Dedifferentiated amniotic fluid mesenchymal stem cell (primary cell): ENCODE data around the gene PTX4.

Source experiments
- DNase-seq: peaks from one replicate; pipeline ENCODE4 v3.0.0-alpha.2; 2016; ENCODE audit errors: extremely low spot score

Gene PTX4

DNA sequence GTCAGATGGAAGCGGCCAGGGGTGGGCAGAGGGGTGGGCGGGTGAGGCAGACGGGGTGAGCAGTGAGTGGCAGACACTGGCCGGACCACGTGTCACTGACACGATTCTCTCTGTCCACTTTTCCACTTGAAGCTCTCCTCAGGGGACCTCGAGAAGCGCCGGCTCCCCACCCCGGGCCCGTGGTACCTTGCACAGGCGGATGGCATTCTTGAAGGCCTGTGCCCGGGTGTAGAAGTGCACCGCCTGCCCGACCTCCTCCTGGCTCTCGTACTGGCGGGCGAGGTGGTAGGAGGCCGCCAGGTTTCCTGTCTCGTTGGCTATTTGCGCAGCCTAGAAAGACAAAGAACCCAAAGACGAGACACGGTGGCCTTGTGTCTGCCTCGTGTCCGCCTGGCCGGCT, 35.6 kb upstream of the PTX4 start:
- DNase-seq: no peak

DNA sequence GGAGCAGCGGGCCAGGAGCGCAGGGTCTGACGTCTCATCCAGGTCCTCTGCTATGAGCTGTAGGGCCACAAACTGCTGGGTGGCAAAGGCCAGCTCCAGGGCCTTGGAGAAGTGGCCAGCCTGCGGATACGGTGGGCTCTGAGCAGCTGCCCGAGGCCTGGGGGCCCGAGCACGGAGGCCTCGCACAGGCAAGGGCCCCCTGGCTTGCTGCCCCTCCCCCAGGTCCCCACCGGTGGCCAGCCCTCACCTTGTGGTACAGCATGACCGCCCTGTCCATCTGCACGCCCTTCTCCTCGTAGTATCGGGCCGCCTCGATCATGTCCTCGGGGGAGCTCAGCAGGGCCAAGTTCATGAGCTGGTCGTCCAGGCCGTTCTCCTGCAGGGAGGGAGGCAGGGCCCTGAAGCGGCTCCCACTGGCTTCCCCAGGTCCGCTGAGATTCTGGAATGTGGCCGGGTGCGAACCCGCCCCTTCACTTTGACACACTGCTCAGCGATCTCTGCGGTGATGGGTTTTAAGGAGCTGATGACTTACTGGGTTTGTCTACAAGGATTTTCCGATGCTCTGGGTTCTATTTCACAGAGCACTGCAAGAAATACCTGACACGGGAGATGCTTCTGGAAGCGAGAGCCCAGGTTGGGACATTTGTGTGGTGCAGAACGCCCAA, 35.0 kb upstream of the PTX4 start:
- no peak for DNase-seq

DNA sequence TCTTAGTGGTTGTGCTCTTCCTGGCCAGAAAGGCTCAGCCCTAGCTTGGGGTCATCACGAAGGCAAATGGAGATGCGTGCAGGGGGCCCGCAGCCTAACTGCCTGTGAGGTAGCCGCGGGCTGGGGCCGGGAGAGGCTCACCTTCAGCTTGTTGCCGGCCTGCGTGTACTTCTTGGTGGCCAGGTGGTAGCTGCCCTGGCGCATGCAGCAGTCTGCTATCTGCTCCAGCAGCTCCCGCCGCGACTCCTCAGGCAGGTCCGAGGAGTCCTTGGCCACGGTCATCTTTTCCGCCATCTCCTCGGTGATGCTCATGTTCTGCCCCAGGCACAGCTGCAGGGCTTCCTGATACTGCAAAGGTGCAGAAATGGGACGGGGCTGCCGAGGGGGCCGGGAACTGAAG, 31.7 kb upstream of the PTX4 start:
- DNase-seq: no peak

DNA sequence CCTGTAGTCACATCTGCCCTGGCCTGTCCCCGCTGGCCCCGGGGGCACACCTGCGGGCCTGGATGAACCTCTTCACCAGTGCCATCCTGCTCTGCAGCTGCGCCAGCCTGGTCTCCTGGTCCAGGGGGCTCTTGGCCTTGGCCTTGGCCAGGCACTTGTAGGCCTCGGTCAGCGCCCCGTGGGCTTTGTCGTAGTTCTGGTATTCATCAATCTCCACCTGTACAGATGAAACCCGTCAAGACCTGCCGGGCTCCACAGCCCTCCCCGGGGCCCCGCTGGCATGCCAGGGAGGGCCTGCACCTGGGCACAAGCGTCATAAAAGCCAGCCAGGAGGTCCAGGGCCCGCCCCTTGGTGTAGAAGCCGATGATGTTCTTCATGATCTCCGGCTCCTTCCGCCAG, 31.1 kb upstream of the PTX4 start:
- no peak for DNase-seq

DNA sequence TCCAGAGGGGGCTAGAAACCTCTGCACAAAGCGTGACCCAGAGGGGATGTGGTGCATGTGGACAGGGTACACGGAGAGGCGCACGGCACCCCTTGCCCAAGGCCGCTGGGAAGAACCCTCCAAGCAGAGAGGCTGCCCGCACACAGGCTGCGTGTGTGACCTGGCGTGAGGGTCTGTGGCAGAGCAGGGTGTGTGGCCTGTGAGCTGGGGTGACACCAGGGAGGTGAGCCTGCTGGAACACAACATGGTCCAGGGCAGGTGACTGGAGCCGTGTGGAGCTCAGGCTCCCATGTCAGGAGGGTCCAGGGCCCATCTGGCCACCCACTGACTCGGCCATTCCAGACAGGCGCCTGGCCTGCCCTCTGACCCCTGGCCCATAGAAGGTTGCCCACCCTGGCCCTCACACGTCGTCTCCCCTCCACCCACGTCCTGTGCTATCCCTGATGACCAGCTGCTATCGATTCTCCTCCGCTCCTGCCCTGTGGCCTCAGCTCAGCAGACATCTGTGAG, 29.9 kb upstream of the PTX4 start:
- no peak for DNase-seq

DNA sequence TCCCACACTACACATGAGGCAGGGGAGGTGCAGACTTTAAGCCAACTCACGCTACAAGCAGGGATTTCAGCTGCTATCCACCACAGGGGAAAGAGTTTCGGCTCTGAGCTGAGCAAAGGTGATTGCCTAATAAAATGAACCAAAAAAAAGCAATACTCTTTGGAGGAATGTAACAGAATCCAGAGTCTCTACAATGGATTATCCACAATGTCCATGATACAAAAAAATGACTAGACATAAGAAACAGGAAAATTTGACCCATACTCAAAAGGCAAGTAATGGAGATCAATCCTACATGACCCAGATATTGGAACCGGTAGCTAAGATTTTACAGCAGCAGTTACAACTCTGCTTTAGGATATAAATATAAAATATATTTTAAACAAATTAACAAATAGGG, 25.8 kb upstream of the PTX4 start:
- DNase-seq: no peak

DNA sequence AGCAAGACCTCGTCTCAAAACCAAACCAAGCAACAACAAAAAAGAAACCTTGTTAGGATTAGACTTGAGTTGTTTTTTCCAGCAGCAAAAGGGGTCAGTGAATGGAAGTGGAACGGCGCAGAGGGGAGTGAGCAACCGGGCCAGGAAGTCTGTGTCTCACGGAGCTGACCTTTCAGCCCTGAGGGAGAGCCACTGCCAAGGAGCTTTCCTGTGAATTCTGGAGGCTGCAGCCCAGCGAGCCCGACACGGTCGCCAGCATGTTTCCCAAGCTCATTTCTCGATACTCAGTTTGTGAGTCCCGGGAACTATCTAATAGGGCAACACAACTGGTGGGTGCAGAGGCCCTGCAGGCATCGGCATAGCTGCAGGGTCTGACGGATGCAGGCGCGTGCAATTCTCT, 24.0 kb upstream of the PTX4 start:
- no peak for DNase-seq

DNA sequence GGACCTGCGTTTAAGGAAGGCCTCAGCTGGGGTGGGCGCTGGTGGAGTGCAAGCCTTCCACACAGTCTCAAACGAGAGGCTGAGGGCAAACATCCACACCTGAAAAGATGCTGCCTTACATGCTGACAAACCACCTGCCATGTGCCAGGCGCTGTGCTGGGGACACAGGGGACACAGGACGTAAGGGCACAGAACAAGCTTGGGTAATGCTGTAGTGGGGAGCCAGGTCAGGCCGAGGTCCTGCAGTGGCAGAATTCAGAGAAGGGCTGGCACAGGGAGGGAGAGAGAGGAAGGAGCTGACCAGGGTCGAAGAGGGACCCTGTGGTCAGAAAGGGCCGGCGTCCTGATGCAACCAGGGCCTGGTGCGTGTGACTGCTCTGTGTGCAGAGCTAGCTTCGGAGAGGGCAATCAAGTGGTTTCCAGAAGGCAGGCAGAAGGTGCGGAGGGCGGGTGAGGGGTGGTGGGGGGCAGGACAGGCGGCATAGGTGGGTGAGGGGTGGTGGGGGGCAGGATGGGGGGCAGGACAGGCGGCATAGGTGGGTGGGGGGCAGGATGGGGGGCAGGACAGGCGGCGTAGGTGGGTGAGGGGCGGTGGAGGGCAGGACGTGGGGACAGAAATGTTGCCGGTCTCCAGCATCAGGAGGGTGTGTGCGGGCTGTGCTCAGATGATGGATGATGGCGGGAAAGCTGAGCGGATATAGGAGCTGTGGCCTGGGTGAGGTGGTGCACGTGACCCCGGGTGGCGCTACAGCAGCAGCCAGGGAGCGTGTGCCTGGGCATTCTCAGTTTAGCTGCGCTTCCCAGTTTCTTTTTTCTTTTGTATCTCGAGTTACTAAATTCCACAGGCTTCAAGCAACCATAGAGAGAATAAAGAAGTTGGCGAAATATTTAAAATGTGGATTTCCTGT, 23.2 kb upstream of the PTX4 start:
- DNase-seq: no peak

DNA sequence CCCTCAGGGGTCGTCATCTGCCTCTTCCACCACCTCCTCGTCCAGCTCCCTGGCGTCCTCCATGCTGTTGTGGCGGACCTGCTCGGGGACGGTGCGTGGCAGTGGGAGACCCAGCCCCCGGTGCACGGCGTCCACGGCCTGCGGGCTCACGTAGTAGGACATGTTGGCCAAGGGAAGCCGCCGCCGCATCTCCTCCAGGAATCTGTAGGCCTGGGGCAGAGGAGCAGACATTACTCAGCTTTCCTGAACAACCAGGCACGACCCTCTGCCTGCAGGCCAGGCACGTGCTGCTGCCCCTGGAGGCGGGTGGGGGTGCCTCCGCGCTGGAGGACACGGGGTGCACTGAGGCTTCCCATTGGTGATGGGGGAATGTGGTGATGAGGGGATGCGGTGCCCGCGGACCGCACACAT, 22.2 kb upstream of the PTX4 start:
- no peak for DNase-seq

DNA sequence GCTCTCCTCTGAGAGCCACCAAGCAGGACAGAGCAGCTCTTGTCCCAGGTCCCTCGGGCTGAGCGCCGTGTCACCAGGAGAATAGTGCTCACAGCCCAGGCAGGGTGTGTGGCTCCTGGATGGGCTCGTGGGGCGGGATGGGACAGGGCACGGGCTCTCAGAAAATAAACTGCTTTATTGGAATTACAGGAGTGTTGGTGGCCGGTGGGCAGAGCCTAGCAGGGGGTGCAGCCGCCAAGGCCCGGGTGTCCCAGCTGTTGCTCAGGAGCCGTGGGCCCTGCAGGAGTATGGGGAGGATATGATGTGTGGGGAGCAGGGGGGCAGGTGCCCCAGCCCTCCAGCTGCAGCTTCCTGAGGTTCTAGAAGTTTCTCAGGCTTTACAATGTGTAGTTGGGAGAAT, 21.5 kb upstream of the PTX4 start:
- no peak for DNase-seq

DNA sequence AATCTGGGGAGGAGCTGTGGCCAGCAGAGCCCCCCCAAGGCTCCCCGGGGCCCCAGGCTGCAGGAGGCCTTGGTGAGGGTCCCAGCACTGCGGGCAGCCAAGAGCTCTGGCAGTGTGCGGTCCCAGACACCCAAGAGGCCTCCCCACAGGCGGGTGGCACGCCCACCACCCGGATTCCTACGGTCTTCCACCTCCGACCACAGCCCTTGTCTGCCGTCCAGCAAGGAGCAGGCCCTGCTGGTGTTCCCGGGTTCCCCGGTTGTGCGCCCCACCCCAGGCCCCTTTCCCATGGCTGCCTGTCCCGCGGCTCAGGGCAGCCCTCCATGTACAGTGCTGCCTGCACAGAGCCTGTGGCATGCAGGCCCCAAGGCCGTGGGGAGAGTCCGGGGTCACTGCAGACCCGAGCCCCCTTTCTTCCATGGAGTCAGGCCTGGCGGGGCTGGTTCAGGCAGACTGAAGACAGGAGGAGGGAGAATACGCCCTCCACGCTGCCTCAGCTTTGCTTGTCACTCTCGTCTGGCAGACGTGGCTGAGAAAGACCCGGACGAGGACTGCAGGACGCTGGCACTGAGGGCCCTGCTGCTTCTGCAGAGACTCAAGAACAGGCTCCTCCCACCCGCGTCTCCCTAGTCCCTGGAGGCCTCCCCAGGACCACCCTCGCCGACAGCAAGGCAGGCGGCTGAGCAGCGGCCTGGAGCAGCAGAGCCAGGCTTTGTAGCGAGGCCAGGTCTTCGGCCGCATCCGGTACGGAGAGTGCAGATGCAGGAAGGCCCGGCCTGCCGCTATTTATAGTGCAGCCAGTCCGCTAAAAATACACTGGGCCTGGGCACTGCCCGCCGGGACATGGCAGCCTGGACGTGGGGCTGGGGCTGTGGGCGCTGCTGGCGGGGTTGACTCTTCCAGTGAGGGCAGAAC, 20.8 kb upstream of the PTX4 start:
- no peak for DNase-seq

DNA sequence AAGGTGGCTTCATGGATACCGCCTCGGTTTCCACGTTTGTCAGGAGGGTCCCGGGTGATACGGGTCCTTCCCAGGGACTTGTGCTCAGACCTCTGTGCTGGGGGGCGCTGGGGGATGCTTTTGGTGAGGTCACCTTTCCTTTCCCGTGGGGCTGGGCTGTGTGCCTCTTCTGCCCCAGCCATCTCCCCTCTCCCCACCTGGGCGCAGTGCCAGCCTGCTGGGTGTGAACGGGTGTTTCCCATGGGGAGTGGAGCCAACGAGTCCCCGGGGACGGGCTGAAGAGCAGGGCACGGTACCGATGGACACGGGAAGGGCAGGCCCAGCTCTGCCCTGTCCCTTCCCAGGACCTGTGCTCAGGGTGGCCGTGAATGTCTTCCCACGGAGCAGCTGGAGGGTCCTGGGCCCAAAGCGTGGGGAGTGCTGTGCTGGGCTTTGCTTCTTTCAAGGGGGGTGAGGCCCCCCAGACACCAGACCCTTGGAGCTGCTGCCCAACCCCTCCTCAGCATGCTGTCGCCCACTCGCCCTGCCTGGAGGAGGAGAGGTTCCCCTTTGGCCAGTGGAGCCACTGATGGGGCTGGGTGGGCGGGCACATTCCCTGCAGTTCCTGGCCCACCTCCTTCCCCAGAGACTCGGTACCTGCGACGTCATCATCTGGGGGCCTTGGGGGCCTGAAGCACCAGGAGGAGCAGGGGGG, 19.9 kb upstream of the PTX4 start:
- no peak for DNase-seq

DNA sequence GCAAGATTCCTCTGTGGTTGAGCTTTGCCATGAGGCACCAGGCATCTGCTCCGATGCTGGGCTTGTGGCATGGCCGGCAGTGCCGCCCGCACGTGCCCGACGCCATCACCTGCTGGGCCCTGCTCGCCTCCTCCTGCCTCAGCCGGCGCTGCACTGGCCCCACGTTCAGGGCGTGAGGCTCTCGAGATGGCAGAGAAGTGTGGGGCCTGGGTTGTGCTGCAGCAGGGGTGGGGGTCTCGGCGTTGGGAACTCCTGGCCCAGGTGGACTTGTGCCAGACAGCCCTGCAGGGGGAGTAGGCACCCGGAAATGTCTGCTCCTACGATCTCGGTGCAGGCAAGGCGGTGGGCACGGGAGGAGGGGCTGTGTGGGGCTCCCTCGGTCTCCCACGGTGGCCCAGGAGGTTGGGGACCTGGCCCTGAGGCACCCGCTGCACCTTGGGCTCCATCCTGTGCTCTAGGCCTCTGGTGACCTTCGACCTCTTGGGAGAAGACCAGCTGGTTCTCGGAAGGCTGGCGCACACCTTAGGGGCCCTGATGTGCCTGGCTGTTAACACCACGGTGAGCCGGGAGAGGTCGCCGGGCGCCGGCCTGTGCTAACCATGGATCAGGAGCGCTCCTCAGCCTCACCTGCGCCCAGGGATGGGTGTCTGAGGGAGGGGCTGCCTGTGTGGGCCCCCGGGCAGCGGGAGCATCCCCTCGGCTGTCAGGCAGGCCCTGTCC, 17.9 kb upstream of the PTX4 start:
- no peak for DNase-seq

DNA sequence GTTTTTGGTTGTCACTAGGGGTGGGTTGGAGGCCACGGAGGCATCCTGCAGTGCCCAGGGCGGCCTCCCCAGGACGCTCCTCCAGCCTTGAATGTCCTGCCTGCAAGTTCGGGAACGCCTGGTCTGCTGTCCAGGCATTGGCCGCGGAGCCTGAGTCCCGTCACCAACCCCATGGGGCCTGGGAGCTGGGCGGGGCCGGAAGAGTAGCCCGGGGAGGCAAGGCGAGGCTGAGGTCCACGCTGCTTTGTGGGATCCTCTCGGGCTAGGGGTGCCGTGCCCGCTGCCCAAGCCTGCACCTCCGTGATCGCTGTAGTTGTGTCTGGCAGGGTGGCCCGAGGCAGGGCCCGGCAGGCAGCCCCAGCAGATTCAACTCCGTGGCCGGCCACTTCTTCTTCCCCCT, 17.2 kb upstream of the PTX4 start:
- DNase-seq: no peak

DNA sequence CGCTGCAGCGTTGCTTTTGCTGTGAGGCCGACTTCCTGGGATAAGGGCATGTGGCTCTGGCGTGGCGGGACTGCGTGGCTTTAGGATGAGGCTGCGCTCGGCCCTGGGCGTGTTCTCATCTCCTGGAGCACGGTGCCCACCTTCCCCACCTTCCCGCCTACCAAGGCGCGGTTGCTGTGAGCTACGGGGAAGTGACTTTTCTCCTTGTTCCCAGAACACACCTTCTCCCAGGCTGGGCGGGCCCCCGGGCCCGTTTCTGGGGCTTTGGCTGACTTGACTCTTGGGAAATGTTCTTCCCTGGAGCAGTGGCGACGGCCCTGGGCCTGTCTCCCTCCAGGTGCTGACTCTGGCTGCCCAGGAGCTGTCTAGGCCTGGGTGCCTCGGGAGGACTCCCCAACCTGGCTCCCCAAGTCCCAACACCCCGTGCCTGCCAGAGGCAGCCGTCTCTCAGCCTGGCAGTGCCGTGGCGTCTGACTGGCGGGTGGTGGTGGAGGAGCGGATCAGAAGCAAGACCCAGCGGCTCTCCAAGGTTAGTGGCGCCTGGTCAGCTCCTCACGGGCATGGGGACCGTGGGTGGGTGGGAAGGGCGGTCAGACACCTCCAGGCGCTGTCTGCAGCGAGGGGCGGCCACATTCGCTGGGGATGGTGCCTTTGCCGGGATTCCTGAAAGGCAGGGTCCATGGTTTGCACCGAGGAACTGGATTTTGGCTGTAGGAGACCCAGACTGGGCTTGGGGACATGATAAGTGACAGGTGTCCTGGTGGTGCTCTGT, 16.5 kb upstream of the PTX4 start:
- DNase-seq: no peak

DNA sequence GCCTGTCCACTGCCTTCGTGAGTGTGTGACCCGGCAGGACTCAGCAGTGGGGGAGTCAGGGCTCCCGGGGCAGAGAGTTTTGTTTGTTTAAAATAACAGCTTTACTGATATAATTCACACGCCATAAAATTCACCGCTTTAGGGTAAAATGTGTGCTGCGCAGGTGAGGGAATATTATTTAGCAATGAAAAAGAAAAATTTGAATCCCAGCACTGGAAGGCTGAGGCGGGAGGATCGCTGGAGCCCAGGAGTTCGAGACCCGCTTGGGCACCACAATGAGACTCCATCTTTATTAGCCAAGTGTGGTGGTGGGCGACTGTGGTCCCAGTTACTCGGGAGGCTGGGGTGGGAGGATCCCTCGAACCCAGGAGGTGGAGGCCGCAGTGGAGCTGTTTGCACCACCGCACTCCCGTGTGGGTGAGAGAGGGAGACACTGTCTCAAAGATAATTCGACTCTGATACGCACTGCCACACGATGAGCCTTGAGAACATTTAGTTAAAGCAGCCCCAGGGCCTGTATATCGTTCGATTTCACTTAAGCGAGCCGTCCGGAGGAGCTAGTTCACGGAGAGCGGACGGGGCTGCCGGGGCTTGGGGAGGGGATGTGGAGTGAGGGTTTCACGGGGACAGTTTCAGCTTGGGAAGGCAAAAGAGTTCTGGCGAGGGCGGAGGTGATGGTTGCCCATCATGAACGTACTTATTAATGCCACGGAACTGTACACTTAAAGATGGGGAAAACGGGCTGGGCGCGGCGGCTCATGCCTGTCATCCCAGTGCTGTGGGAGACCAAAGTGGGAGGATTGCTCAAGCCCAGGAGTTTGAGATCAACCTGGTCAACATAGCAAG, 14.6 kb upstream of the PTX4 start:
- no peak for DNase-seq

DNA sequence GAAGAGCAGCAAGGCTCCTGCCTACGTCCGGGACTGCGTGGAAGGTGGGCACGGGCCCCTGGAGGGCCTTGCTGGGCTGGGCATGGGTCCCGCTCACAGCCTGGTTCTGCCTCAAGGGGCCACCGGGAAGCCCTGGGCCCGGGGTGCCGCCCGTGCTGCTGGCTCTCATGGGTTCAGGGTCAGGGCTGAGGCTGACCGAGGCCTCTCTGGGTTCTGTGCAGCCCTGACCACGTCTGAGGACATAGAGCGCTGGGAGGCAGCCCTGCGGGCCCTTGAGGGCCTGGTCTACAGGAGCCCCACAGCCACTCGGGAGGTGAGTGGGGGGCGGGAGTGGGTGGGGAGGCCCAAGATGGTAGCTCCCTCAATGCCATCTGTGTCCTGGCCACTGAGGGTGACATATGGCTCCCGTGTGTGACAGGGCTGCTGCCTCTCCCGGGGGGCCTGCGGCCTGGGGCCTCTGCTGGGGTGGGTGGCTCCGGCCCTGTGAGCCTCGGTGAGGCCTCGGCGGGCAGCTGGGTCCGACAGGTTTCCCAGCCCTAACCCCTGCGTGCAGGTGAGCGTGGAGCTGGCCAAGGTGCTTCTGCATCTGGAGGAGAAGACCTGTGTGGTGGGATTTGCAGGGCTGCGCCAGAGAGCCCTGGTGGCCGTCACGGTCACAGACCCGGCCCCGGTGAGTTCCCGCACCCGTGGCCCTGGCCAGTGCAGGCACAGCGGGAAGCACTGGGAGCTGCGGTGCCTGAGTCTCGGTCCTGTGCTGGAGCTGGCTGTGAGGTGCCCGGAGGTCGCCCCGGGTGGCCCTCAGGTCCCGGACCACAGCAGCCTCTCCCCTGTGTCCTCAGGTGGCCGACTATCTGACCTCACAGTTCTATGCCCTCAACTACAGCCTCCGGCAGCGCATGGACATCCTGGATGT, 13.6 kb upstream of the PTX4 start:
- no peak for DNase-seq

DNA sequence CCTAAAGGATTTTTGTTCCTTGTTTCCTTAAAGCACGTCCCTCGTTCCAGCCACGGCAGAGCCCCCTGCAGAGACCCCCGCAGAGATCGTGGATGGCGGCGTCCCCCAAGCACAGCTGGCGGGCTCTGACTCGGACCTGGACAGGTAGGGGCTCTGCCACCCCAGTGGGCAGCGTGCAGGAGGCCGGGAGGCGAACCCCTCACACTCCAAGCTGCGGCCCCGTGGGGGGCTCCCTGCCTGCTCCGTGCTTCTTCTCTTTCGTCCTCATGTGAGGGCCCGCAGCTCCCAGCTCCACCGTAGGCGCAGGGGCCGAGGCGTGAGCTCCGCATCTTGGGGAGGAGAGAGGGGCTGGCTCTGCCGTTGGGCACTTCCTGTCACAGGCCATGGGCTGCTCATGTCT, 12.9 kb upstream of the PTX4 start:
- DNase-seq: no peak
